ENCODE results near the gene R3HCC1L.

DNA sequence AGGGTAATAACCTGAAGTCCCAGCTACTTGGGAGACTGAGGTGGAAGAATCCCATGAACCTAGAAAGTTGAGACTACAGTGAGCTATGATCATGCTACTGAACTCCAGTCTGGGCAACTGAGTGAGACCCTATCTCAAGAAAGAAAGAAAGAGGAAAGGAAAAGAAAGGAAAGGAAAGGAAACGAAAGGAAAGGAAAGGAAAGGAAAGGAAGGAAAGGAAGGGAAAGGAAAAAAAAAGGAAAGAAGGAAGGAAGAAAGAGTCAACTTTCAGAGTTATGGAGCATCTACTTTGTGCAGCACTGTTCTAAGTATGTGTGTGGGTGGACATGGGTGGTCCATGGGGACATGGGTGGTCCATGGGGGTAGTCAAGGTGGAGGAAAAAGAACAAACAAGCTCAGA lies 24.1 kb upstream of the R3HCC1L start:
- no peak for TF ChIP-seq POLR2AphosphoS5 (IDR thresholded peaks at IDR 0.05)
- TF ChIP-seq, protein P1, sequence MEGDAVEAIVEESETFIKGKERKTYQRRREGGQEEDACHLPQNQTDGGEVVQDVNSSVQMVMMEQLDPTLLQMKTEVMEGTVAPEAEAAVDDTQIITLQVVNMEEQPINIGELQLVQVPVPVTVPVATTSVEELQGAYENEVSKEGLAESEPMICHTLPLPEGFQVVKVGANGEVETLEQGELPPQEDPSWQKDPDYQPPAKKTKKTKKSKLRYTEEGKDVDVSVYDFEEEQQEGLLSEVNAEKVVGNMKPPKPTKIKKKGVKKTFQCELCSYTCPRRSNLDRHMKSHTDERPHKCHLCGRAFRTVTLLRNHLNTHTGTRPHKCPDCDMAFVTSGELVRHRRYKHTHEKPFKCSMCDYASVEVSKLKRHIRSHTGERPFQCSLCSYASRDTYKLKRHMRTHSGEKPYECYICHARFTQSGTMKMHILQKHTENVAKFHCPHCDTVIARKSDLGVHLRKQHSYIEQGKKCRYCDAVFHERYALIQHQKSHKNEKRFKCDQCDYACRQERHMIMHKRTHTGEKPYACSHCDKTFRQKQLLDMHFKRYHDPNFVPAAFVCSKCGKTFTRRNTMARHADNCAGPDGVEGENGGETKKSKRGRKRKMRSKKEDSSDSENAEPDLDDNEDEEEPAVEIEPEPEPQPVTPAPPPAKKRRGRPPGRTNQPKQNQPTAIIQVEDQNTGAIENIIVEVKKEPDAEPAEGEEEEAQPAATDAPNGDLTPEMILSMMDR (IDR thresholded peaks at IDR 0.05), result no peak
- TF ChIP-seq POLR2A (IDR thresholded peaks at IDR 0.05), result no peak
